Stimulated activated effector memory CD8-positive, alpha-beta T cell treated with anti-CD3 and anti-CD28 coated beads, Interleukin-12 subunit alpha, Interleukin-12 subunit beta, amount 100 ng/mL, for 72 hours (primary cell): ENCODE data around the gene STAT2.
A peak's percentile ranks its signal among the peaks of the same experiment; 100 is the strongest.
"Not testable (repeated sequence)": the region's sequence is repeated elsewhere in the genome, so short reads cannot be mapped to it uniquely, and the experiment has no call there.

Experiments
- ATAC-seq: fragments of 150-1000 bp; cut with Tn5 transposase; 2 replicates; pipeline ENCODE4 v1.10.0; 2021
- DNase-seq, 2 donors: peaks; one replicate each; pipeline ENCODE4 v3.0.0; 2021 to 2022; ENCODE audit warnings: low spot score in 2 of 2
- H3K27ac Mint-ChIP-seq: one replicate; pipeline ENCODE4 v1.8.0; 2022; ENCODE audit warnings: mild to moderate bottlenecking, mixed read lengths
- H3K36me3 Mint-ChIP-seq: one replicate; pipeline ENCODE4 v1.8.0; 2022; ENCODE audit warnings: mild to moderate bottlenecking, mixed read lengths
- H3K4me1 Mint-ChIP-seq: one replicate; pipeline ENCODE4 v1.8.0; 2022; ENCODE audit warnings: mixed read lengths
- H3K4me3 Mint-ChIP-seq: one replicate; pipeline ENCODE4 v1.8.0; 2022; ENCODE audit warnings: mild to moderate bottlenecking, mixed read lengths
- H3K9me3 Mint-ChIP-seq: one replicate; pipeline ENCODE4 v1.8.0; 2022; ENCODE audit warnings: mixed read lengths

STAT2 gene

DNA sequence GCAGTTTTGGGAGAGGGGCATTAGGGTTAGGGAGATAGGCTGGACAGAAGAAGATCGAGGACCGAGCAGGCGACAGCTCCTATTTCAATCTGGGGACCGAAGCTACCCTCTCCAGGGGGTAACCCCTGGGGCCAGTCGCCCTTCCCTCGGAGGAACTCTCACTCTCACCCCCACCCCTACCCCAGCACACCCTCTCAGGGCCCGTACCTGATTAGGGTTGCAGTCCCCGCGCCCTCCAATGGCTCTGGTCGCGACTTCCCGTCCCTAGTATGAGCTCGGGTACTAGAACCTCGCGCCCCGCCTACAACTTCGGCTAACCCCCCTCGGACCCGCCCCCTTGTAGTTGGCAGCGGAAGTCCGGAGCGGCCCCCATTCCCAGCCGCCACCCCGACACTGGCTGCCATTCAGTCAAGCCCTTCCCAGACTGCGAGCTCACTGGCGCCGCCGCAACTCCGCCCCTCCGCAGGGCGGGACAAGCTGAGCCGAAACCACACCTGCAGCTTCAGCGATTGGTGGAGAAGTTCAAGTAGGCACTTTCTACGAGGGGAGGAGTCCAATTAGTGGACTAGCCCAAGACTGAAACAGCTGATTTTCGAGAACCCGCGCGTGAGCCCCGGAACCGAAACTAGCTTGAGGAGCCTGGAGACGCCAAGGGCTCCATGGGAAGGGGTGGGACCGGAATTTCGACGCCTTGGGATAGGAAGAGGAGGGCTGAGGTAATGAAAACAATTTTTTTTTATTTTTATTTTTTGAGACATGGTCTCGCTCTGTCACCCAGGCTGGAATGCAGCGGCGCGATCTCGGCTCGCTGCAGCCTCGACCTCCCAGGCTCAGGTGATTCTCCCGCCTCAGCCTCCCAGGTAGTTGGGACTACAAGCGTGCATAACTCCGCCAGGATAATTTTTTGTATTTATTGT, at the start of gene STAT2:
STAT2 (minus strand) TSS at position 257 of the 917 bp plus-strand sequence. CDS start 3,536 bp downstream, outside the sequence.
- Mint-ChIP-seq H3K27ac (peak within 1 kb of the TSS; percentile 90), H3K9me3 (no peaks in the 10 kb centered on the region), H3K36me3 (peaks cover 48% of the 10 kb centered on the region), H3K4me3 (peak within 1 kb of the TSS; percentile 84), H3K4me1 (peaks cover 33% of the 10 kb centered on the region)
- peak; percentile 94 to 99 for DNase-seq
- ATAC-seq = peak; percentile 98

DNA sequence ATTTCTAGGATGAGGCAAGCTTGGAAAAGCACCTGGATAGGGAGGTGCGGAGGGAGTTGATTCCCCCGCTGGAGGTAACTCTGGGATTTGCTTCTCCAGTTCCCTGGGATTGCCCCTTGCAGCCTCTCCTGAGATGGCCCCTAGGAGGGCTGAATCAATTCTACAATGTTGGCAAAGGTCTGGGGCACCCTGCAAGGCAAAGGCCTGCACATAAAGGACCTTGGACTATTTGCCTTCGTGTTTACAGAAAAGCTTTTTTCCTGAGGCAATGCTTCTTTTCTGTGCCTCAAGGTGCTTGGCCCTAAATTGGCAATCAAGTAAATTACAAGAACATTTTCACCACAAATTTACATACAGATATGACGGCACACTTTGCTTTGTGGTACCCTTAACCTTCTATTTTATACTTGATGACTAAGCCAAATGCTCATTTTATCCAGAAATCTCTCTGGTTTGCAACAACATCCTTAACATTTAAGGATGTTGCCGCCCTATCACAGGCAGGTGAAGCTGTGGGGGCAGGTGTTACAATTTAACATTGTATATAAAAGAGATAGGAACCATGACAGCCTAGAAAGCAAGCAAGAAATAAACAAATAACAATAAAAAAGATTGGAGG, 49.0 kb upstream of the STAT2 start:
- Mint-ChIP-seq H3K36me3 (no peaks in the 10 kb centered on the region), H3K9me3 (no peaks in the 10 kb centered on the region), H3K4me3 (no peak overlapping the region), H3K27ac (no peak overlapping the region), H3K4me1 (no peaks in the 10 kb centered on the region)
- ATAC-seq = no peak
- DNase-seq = no peak

GRCh38 chr12:56404227-56404626, 44.3 kb upstream of the STAT2 start:
- not testable (repeated sequence) for H3K36me3 Mint-ChIP-seq, H3K9me3 Mint-ChIP-seq, H3K4me3 Mint-ChIP-seq, H3K27ac Mint-ChIP-seq, H3K4me1 Mint-ChIP-seq, ATAC-seq, DNase-seq

DNA sequence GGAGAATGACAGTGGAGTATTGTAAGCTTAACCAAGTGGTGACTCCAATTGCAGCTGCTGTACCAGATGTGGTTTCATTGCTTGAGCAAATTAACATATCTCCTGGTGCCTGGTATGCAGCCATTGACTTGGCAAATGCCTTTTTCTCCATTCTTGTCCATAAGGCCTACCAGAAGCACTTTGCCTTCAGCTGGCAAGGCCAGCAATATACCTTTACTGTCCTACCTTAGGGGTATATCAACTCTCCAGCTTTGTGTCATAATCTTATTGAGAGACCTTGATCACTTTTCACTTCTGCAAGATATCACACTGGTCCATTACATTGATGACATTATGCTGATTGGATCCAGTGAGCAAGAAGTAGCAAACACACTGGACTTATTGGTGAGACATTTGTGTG, 41.7 kb upstream of the STAT2 start:
- not testable (repeated sequence) for ATAC-seq, H3K9me3 Mint-ChIP-seq, H3K4me1 Mint-ChIP-seq, DNase-seq, H3K36me3 Mint-ChIP-seq, H3K4me3 Mint-ChIP-seq, H3K27ac Mint-ChIP-seq

DNA sequence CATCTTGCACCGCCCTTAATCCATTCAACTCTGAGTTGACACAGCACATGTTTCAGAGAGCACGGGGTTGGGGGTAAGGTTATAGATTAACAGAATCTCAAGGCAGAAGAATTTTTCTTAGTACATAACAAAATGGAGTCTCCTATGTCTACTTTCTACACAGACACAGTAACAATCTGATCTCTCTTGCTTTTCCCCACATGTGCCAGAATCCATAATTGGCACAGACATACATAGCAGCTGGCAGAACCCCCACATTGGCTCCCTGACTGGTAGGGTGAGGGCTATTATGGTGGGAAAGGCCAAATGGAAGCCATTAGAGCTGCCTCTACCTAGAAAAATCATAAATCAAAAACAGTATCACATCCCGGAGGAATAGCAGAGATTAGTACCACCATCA, 41.2 kb upstream of the STAT2 start:
- H3K27ac Mint-ChIP-seq, H3K4me3 Mint-ChIP-seq, H3K36me3 Mint-ChIP-seq, H3K9me3 Mint-ChIP-seq, H3K4me1 Mint-ChIP-seq, DNase-seq, ATAC-seq: not testable (repeated sequence)

DNA sequence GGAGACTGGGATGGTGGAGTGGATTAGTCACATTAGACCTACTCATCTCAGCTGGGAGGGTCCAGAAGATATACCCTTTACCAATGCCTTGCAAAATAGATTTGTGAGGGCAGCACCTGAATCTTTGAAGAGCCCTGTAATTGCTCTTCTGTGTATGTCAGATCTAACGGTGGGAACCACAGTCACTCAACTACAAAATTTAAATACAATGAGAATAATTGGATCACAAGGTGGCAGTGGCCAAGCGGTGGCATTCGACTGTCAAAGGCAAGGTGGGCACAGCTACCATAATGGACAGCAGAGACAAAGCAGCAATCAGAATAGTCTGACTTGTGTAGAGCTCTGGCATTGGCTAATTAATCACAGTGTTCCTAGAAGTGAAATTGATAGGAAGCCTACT, 39.6 kb upstream of the STAT2 start:
- H3K9me3 Mint-ChIP-seq, DNase-seq, H3K27ac Mint-ChIP-seq, H3K4me1 Mint-ChIP-seq, ATAC-seq, H3K36me3 Mint-ChIP-seq, H3K4me3 Mint-ChIP-seq: not testable (repeated sequence)

DNA sequence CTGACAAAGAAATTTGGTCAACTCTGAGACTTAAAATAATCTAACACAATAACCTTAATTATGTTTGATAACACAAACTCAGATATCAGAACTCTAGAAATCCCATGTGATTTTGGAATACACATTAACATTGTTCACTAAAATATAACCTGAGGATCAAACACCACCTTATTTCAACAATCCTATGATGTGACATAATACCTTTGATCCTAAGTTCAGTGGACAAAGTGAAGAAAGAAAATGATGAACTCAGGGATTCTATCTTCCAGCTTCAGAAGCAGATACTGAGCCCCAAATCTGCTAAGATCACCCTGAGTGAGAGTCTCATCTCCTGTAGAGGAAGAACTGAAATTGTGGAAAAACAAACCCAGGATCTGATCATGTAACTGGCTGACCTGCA, 38.4 kb upstream of the STAT2 start:
- Mint-ChIP-seq H3K4me3 (no peak overlapping the region), H3K36me3 (no peaks in the 10 kb centered on the region), H3K4me1 (no peaks in the 10 kb centered on the region), H3K27ac (no peak overlapping the region), H3K9me3 (peaks cover 8% of the 10 kb centered on the region)
- ATAC-seq = no peak
- no peak for DNase-seq

GRCh38 chr12:56392331-56392730, 32.4 kb upstream of the STAT2 start:
- H3K27ac Mint-ChIP-seq = no peak overlapping the region
- ATAC-seq = no peak
- H3K4me3 Mint-ChIP-seq = no peak overlapping the region
- DNase-seq = no peak
- H3K4me1 Mint-ChIP-seq = no peaks in the 10 kb centered on the region
- no peaks in the 10 kb centered on the region for H3K36me3 Mint-ChIP-seq
- no peaks in the 10 kb centered on the region for H3K9me3 Mint-ChIP-seq

- H3K9me3 Mint-ChIP-seq = no peaks in the 10 kb centered on the region
- no peak overlapping the region for H3K27ac Mint-ChIP-seq
- ATAC-seq (no peak), DNase-seq (no peak)
- no peaks in the 10 kb centered on the region for H3K4me1 Mint-ChIP-seq
- H3K36me3 Mint-ChIP-seq = no peaks in the 10 kb centered on the region
- no peak overlapping the region for H3K4me3 Mint-ChIP-seq
Observed at GRCh38 chr12:56391721-56392120, 31.8 kb upstream of the STAT2 start.

DNA sequence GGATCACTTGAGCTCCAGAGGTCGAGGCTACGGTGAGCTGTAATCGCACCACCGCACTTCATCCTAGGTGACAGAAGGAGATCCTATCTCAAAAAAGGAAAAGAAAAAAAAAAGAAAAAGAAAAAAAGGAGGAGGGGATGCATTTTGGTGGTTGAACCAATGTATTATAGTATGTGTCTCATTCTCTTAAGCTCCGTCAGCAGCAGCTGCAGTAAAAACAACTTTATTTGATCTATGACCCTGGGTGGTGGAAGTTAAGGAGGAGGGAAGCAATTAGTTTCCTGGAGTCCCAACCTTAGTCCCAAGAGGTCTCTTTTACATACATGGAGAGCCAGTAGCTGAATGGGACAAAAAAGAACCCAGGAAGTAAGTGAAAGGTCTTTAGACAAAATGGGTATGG, 29.5 kb upstream of the STAT2 start:
- no peak for ATAC-seq
- DNase-seq = no peak
- no peaks in the 10 kb centered on the region for H3K4me1 Mint-ChIP-seq
- no peak overlapping the region for H3K4me3 Mint-ChIP-seq
- no peak overlapping the region for H3K27ac Mint-ChIP-seq
- H3K36me3 Mint-ChIP-seq = no peaks in the 10 kb centered on the region
- H3K9me3 Mint-ChIP-seq = no peaks in the 10 kb centered on the region

- H3K4me1 Mint-ChIP-seq = no peaks in the 10 kb centered on the region
- no peaks in the 10 kb centered on the region for H3K9me3 Mint-ChIP-seq
- ATAC-seq = no peak
- no peaks in the 10 kb centered on the region for H3K36me3 Mint-ChIP-seq
- H3K4me3 Mint-ChIP-seq = no peak overlapping the region
- no peak overlapping the region for H3K27ac Mint-ChIP-seq
- DNase-seq = no peak
Observed at GRCh38 chr12:56387152-56387736, 27.3 kb upstream of the STAT2 start.

DNA sequence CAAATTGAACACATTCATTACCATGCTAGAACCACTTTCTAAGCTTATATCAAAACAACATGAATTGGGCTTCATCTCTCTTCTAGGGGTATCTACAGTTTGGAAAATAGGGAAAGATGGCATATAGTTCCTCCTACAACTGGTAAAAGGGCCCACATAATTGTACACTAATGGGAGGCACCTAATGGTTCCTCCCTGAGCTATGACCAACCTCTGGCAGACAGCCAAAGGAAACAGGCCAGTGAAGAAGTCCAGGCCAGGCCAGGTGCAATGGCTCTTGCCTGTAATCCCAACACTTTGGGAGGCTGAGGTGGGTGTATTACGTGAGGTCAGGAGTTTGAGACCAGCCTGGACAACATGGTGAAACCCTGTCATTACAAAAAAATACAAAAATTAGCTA, 26.0 kb upstream of the STAT2 start:
- Mint-ChIP-seq H3K4me3 (no peak overlapping the region), H3K4me1 (no peaks in the 10 kb centered on the region), H3K36me3 (no peaks in the 10 kb centered on the region), H3K27ac (no peak overlapping the region), H3K9me3 (no peaks in the 10 kb centered on the region)
- no peak for ATAC-seq
- DNase-seq = no peak

GRCh38 chr12:56382611-56383010, 22.7 kb upstream of the STAT2 start:
- no peaks in the 10 kb centered on the region for H3K9me3 Mint-ChIP-seq
- DNase-seq (no peak), ATAC-seq (no peak)
- no peaks in the 10 kb centered on the region for H3K36me3 Mint-ChIP-seq
- H3K27ac Mint-ChIP-seq = no peak overlapping the region
- no peak overlapping the region for H3K4me3 Mint-ChIP-seq
- H3K4me1 Mint-ChIP-seq = no peaks in the 10 kb centered on the region

- DNase-seq = no peak
- Mint-ChIP-seq H3K36me3 (no peaks in the 10 kb centered on the region), H3K4me3 (no peak overlapping the region), H3K4me1 (no peaks in the 10 kb centered on the region), H3K9me3 (no peaks in the 10 kb centered on the region), H3K27ac (no peak overlapping the region)
- ATAC-seq = no peak
Observed at GRCh38 chr12:56377989-56378316, 18.0 kb upstream of the STAT2 start.

DNA sequence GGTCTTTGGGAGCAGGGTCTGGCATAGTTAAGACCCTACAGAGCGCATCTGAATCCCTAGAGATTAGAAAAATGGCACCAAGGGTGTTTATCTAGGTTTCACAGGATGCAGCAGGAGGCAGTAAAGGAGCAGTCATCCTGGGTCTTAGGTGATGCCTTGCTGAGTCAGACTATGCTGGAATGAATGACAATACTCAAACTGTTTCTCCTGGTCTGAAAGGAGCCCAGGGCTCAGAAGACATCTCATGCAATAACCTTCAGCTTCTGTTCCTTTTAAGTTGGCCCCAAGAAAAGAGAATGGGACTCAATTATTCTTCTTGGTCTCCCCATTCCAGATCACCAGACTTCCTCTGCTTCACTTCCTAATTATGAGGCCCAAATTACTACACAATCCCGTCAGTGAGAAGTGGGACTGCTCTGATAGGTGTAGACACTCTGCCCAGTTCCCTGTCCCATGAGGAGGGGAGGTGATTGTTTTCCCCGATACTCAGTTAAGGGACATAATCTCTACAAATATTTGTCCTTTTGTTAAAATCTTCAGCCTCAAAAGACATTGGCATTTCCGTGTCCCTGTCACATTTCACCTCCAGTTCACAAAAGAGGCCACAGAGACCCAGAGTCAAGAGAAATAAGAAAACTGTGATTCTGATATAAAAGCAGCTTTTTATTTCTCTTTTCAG, 17.5 kb upstream of the STAT2 start:
- ATAC-seq (peak; percentile 93), DNase-seq (no peak)
- Mint-ChIP-seq H3K4me1 (no peaks in the 10 kb centered on the region), H3K36me3 (no peaks in the 10 kb centered on the region), H3K4me3 (no peak overlapping the region), H3K27ac (no peak overlapping the region), H3K9me3 (no peaks in the 10 kb centered on the region)
